GM23338 (cell line): Measurements from ENCODE around the gene RAD51B.

ENCODE experiments used
- CREB1 ChIP-seq: fragments of 250-450 bp; sonication (Bioruptor Pico); IDR thresholded peaks from 2 replicates; pipeline ENCODE4 v1.5.0; 2020; ENCODE audit warnings: low read depth, mild to moderate bottlenecking, moderate library complexity
- EZH2 ChIP-seq: fragments of 200-600 bp; sonication (generic); IDR thresholded peaks from one replicate; pipeline ENCODE4 v1.8.0; 2017; ENCODE audit warnings: antibody characterized with exemption, mild to moderate bottlenecking, low read depth; ENCODE audit not compliant: unreplicated experiment
- EZH2phosphoT487 ChIP-seq: fragments of 200-600 bp; sonication (generic); IDR thresholded peaks from one replicate; pipeline ENCODE4 v1.8.1; 2018; ENCODE audit warnings: antibody characterized with exemption; ENCODE audit not compliant: unreplicated experiment
- JUNB ChIP-seq: IDR thresholded peaks from one replicate; pipeline ENCODE4 v1.6.1; 2016; ENCODE audit warnings: antibody characterized with exemption; ENCODE audit not compliant: unreplicated experiment
- POLR2AphosphoS5 ChIP-seq: IDR thresholded peaks from 2 replicates; pipeline ENCODE4 v1.6.1; 2016; ENCODE audit warnings: antibody characterized with exemption, low read depth
- STAT1 ChIP-seq: IDR thresholded peaks from one replicate; pipeline ENCODE4 v1.6.1; 2016; ENCODE audit warnings: antibody characterized with exemption; ENCODE audit not compliant: unreplicated experiment
- ZNF114 ChIP-seq: fragments of 250-450 bp; sonication (Bioruptor Pico); IDR thresholded peaks from 2 replicates; pipeline ENCODE4 v1.5.0; 2020; ENCODE audit warnings: mild to moderate bottlenecking, moderate library complexity
- ZNF331 ChIP-seq: fragments of 250-450 bp; sonication (Bioruptor Pico); IDR thresholded peaks from 2 replicates; pipeline ENCODE4 v1.5.0; 2020; ENCODE audit warnings: low read depth, mild to moderate bottlenecking, moderate library complexity
- TF ChIP-seq, protein P1 (sequence below), 2 experiments: fragments of 200-600 bp in 1 of 2; sonication (generic) in 1 of 2; conservative IDR thresholded peaks; 2 replicates each; pipeline versions ENCODE4 v1.5.1 to v1.6.1; 2016 to 2017; ENCODE audit warnings: antibody characterized with exemption in 2 of 2, low read depth in 2 of 2, mild to moderate bottlenecking in 2 of 2, moderate library complexity in 1 of 2
- TF ChIP-seq, protein P2 (sequence below): IDR thresholded peaks from one replicate; pipeline ENCODE4 v1.6.1; 2018; ENCODE audit warnings: antibody characterized with exemption; ENCODE audit not compliant: unreplicated experiment

DNA sequence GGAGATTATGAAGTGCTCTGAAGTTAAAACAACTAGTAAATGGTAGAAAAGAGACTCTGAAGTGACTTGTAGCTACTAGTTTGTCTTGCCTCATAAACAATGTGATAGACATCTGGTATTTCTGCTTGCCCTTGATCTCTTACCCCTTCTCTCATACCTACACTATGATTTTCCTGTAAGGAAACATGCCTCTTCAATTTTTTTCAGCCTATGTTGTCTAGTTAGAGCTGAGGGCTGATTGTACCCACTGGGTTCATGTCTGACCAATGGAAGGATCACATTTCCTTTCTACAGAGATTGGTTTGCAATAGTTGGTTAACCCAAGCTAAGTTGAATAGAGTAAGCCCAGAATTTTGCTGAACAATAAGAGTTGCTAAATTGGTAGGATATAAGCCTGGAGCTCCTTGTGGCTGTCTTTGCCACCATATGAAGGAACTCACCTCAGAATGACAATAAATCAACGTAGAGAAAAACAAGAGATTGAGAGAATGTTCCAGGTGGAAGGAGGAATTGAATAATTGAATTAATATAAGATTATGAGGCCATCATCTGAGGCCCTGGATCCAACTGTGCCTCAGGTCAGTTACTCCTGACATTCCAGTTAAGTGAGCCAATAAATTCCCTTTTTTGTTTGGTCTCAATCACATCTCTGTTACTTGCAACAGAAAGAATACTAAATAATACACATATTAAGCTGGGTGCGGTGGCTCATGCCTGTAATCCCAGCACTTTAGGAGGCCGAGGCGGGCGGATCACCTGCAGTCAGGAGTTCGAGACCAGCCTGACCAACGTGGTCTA, 626.9 kb downstream of the RAD51B start:
- TF ChIP-seq, protein P1, sequence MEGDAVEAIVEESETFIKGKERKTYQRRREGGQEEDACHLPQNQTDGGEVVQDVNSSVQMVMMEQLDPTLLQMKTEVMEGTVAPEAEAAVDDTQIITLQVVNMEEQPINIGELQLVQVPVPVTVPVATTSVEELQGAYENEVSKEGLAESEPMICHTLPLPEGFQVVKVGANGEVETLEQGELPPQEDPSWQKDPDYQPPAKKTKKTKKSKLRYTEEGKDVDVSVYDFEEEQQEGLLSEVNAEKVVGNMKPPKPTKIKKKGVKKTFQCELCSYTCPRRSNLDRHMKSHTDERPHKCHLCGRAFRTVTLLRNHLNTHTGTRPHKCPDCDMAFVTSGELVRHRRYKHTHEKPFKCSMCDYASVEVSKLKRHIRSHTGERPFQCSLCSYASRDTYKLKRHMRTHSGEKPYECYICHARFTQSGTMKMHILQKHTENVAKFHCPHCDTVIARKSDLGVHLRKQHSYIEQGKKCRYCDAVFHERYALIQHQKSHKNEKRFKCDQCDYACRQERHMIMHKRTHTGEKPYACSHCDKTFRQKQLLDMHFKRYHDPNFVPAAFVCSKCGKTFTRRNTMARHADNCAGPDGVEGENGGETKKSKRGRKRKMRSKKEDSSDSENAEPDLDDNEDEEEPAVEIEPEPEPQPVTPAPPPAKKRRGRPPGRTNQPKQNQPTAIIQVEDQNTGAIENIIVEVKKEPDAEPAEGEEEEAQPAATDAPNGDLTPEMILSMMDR (conservative IDR thresholded peaks at IDR 0.05; ENCODE audit: low read depth in 2 of 2), result no peak
- TF ChIP-seq EZH2 (no peak), POLR2AphosphoS5 (no peak), STAT1 (no peak), ZNF114 (CRISPR knock-in tag) (no peak), JUNB (no peak), ZNF331 (CRISPR knock-in tag) (no peak), EZH2phosphoT487 (no peak), CREB1 (CRISPR knock-in tag) (no peak)
- TF ChIP-seq, protein P2, sequence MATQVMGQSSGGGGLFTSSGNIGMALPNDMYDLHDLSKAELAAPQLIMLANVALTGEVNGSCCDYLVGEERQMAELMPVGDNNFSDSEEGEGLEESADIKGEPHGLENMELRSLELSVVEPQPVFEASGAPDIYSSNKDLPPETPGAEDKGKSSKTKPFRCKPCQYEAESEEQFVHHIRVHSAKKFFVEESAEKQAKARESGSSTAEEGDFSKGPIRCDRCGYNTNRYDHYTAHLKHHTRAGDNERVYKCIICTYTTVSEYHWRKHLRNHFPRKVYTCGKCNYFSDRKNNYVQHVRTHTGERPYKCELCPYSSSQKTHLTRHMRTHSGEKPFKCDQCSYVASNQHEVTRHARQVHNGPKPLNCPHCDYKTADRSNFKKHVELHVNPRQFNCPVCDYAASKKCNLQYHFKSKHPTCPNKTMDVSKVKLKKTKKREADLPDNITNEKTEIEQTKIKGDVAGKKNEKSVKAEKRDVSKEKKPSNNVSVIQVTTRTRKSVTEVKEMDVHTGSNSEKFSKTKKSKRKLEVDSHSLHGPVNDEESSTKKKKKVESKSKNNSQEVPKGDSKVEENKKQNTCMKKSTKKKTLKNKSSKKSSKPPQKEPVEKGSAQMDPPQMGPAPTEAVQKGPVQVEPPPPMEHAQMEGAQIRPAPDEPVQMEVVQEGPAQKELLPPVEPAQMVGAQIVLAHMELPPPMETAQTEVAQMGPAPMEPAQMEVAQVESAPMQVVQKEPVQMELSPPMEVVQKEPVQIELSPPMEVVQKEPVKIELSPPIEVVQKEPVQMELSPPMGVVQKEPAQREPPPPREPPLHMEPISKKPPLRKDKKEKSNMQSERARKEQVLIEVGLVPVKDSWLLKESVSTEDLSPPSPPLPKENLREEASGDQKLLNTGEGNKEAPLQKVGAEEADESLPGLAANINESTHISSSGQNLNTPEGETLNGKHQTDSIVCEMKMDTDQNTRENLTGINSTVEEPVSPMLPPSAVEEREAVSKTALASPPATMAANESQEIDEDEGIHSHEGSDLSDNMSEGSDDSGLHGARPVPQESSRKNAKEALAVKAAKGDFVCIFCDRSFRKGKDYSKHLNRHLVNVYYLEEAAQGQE, result no peak
